ENCODE measurements around the gene ASB15.

The ASB15 gene

GRCh38 chr7:123601530-123601929 is at the start of gene ASB15:
Gene ASB15, plus strand, starts transcription at chr7:123601821. Its CDS starts 12,682 bp downstream, at chr7:123614503.
- TF ChIP-seq CREB1 (IDR thresholded peaks at IDR 0.05; ENCODE audit: low read depth), result no peak
- no peak for TF ChIP-seq TAF1 (IDR thresholded peaks at IDR 0.05; ENCODE audit: low read depth)
- no peak for TF ChIP-seq MAX (IDR thresholded peaks at IDR 0.05)
- TF ChIP-seq RAD21 (IDR thresholded peaks at IDR 0.05; ENCODE audit: low read depth), result no peak
- TF ChIP-seq EP300 (IDR thresholded peaks at IDR 0.05; ENCODE audit: borderline replicate concordance), result no peak
- TF ChIP-seq REST (IDR thresholded peaks at IDR 0.05; ENCODE audit: low read depth), result no peak
- no peak for TF ChIP-seq EGR1 (IDR thresholded peaks at IDR 0.05)
- TF ChIP-seq YY1 (IDR thresholded peaks at IDR 0.05; ENCODE audit: low read depth), result no peak
- no peak for TF ChIP-seq FOXM1 (IDR thresholded peaks at IDR 0.05; ENCODE audit: borderline replicate concordance, low read depth)
- TF ChIP-seq CEBPB (IDR thresholded peaks at IDR 0.05), result no peak
- TF ChIP-seq TEAD4 (IDR thresholded peaks at IDR 0.05), result no peak

GRCh38 chr7:123552641-123553040 is 49.0 kb upstream of the ASB15 start:
- TF ChIP-seq EP300 (IDR thresholded peaks at IDR 0.05; ENCODE audit: borderline replicate concordance) (no peak), NFIC (IDR thresholded peaks at IDR 0.05) (no peak), EGR1 (IDR thresholded peaks at IDR 0.05) (no peak), USF1 (IDR thresholded peaks at IDR 0.05) (no peak), TCF12 (IDR thresholded peaks at IDR 0.05; ENCODE audit: low read depth) (no peak), MAX (IDR thresholded peaks at IDR 0.05) (no peak), RAD21 (IDR thresholded peaks at IDR 0.05; ENCODE audit: low read depth) (no peak), ZBTB7A (IDR thresholded peaks at IDR 0.05; ENCODE audit: low read depth) (no peak), CEBPB (IDR thresholded peaks at IDR 0.05) (no peak), CREB1 (IDR thresholded peaks at IDR 0.05; ENCODE audit: low read depth) (no peak), TAF1 (IDR thresholded peaks at IDR 0.05; ENCODE audit: low read depth) (no peak), REST (IDR thresholded peaks at IDR 0.05; ENCODE audit: low read depth) (no peak), FOXM1 (IDR thresholded peaks at IDR 0.05; ENCODE audit: borderline replicate concordance, low read depth) (no peak)

- no peak for TF ChIP-seq ZBTB7A (IDR thresholded peaks at IDR 0.05; ENCODE audit: low read depth)
- no peak for TF ChIP-seq EP300 (IDR thresholded peaks at IDR 0.05; ENCODE audit: borderline replicate concordance)
- TF ChIP-seq FOXM1 (IDR thresholded peaks at IDR 0.05; ENCODE audit: borderline replicate concordance, low read depth), result no peak
- no peak for TF ChIP-seq NFIC (IDR thresholded peaks at IDR 0.05)
- no peak for TF ChIP-seq YY1 (IDR thresholded peaks at IDR 0.05; ENCODE audit: low read depth)
- no peak for TF ChIP-seq CREB1 (IDR thresholded peaks at IDR 0.05; ENCODE audit: low read depth)
- TF ChIP-seq MAX (IDR thresholded peaks at IDR 0.05), result no peak
- TF ChIP-seq EGR1 (IDR thresholded peaks at IDR 0.05), result no peak
- TF ChIP-seq REST (IDR thresholded peaks at IDR 0.05; ENCODE audit: low read depth), result no peak
- no peak for TF ChIP-seq TCF12 (IDR thresholded peaks at IDR 0.05; ENCODE audit: low read depth)
Observed at GRCh38 chr7:123553159-123553558, 48.5 kb upstream of the ASB15 start.

GRCh38 chr7:123555484-123555883 is 46.1 kb upstream of the ASB15 start:
- TF ChIP-seq FOXM1 (IDR thresholded peaks at IDR 0.05; ENCODE audit: borderline replicate concordance, low read depth) (no peak), NFIC (IDR thresholded peaks at IDR 0.05) (no peak), EGR1 (IDR thresholded peaks at IDR 0.05) (no peak), USF1 (IDR thresholded peaks at IDR 0.05) (no peak), YY1 (IDR thresholded peaks at IDR 0.05; ENCODE audit: low read depth) (no peak), REST (IDR thresholded peaks at IDR 0.05; ENCODE audit: low read depth) (no peak), CREB1 (IDR thresholded peaks at IDR 0.05; ENCODE audit: low read depth) (no peak), TCF12 (IDR thresholded peaks at IDR 0.05; ENCODE audit: low read depth) (no peak), ZBTB7A (IDR thresholded peaks at IDR 0.05; ENCODE audit: low read depth) (no peak), TEAD4 (IDR thresholded peaks at IDR 0.05) (no peak), MAX (IDR thresholded peaks at IDR 0.05) (no peak), RAD21 (IDR thresholded peaks at IDR 0.05; ENCODE audit: low read depth) (no peak), CEBPB (IDR thresholded peaks at IDR 0.05) (no peak), EP300 (IDR thresholded peaks at IDR 0.05; ENCODE audit: borderline replicate concordance) (no peak), TAF1 (IDR thresholded peaks at IDR 0.05; ENCODE audit: low read depth) (no peak)

All from Ishikawa (cell line).